ENCODE results near the gene SH3BGRL3. TPM values are rescaled to one million over a fixed set of nuclear protein-coding genes. Genes with fewer than 3 reads are reported as not detected.

Gene SH3BGRL3
- total and polyA plus RNA-seq, 2 experiments from 2014 or later: 30.9 to 370 TPM

DNA sequence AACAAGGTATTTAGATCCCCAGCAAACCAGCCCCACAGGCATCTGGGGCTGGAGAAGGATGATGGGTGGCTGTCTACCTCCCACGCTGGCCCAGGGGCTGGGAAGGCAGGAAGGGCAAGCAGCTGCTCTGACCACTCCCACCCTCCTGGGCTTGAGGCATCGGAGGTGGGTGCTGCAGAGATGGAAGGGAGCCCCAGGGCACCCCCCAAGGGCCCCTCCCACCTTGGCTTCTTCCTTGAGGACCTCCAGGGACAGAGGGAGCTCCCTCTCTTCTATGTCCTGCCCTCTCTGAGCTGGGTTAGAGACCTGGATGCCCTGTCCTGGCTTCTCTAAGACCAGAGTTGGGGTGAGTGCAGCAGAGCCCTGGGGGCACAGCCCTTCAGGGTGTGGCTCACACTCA, 41.0 kb downstream of the SH3BGRL3 start (continued):
- TF ChIP-seq ZNF462 (CRISPR knock-in tag; IDR thresholded peaks at IDR 0.05): no peak
- no peak for TF ChIP-seq JUNB (IDR thresholded peaks at IDR 0.05; ENCODE audit: unreplicated experiment)
- TF ChIP-seq EZH2phosphoT487 (IDR thresholded peaks at IDR 0.05; ENCODE audit: unreplicated experiment): no peak
- TF ChIP-seq STAT1 (IDR thresholded peaks at IDR 0.05; ENCODE audit: unreplicated experiment): no peak
- no peak for TF ChIP-seq EZH2 (IDR thresholded peaks at IDR 0.05; ENCODE audit: low read depth, unreplicated experiment)
- no peak for TF ChIP-seq CTCF (conservative IDR thresholded peaks at IDR 0.05; ENCODE audit: low read depth in 2 of 2)
- TF ChIP-seq NANOG (IDR thresholded peaks at IDR 0.05; ENCODE audit: borderline replicate concordance): no peak
- no peak for TF ChIP-seq ZNF331 (CRISPR knock-in tag; IDR thresholded peaks at IDR 0.05; ENCODE audit: low read depth)
- TF ChIP-seq CREB1 (CRISPR knock-in tag; IDR thresholded peaks at IDR 0.05; ENCODE audit: low read depth): no peak
- TF ChIP-seq POLR2AphosphoS5 (IDR thresholded peaks at IDR 0.05; ENCODE audit: low read depth): no peak

Measured in GM23338 (cell line).